Measurements from ENCODE around the gene DENND5A. TPM values are rescaled to one million over a fixed set of nuclear protein-coding genes. Genes with fewer than 3 reads are reported as not detected.

The DENND5A gene
- total RNA-seq, 2 experiments from 2014 or later, result 4.0 to 10.5 TPM

DNA sequence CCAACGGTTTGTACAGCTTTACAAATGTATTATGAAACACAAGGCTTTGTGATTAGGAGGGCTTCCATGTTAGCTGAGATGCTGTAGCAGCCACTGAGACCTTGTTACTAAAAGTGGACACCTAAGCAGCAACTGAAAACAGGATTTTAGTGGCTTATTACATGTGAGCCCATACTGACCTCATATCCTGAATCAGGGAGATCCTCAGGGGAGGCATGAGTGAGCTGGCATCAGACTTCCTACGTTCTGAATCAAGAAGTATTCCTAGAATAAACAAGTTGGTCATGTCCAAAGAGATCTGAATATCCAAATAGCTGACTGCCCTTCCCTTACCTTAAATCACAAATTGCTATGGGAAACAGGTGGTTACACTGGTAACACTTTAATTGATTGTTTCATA is 114.6 kb downstream of the DENND5A start:
- Histone ChIP-seq H3K9me2 (ENCODE audit: insufficient read depth, low read length) (no peaks in the 10 kb centered on the region), H4K20me1 (ENCODE audit: insufficient read depth, low read length) (no peaks in the 10 kb centered on the region), H3K4me2 (ENCODE audit: low read length) (no peak overlapping the region), H2AFZ (ENCODE audit: low read length) (no peak overlapping the region), H3K4me3 (ENCODE audit: low read depth, low read length, poor library complexity, severe bottlenecking) (no peak overlapping the region), H3K36me3 (ENCODE audit: insufficient read depth, low read length) (no peaks in the 10 kb centered on the region), H3K79me2 (ENCODE audit: insufficient read depth, low read depth, low read length) (no peaks in the 10 kb centered on the region), H3K9me3 (ENCODE audit: low read length) (no peaks in the 10 kb centered on the region), H3K4me1 (ENCODE audit: insufficient read depth, low read length, poor library complexity, severe bottlenecking) (no peaks in the 10 kb centered on the region), H3K27ac (ENCODE audit: low read depth, low read length, poor library complexity, severe bottlenecking) (no peak overlapping the region)
- ChIA-PET POLR2A (interaction anchor here (1.4 kb wide), 1 partner anchor 17 kb away, joined by 3 read pairs; no protein-coding TSS in a partner anchor), CTCF (ENCODE audit: unreplicated experiment) (no interaction called here)
- TF ChIP-seq EZH2phosphoT487 (IDR thresholded peaks at IDR 0.05; ENCODE audit: borderline replicate concordance, low read depth, low read length), result no peak
- TF ChIP-seq, protein P1, sequence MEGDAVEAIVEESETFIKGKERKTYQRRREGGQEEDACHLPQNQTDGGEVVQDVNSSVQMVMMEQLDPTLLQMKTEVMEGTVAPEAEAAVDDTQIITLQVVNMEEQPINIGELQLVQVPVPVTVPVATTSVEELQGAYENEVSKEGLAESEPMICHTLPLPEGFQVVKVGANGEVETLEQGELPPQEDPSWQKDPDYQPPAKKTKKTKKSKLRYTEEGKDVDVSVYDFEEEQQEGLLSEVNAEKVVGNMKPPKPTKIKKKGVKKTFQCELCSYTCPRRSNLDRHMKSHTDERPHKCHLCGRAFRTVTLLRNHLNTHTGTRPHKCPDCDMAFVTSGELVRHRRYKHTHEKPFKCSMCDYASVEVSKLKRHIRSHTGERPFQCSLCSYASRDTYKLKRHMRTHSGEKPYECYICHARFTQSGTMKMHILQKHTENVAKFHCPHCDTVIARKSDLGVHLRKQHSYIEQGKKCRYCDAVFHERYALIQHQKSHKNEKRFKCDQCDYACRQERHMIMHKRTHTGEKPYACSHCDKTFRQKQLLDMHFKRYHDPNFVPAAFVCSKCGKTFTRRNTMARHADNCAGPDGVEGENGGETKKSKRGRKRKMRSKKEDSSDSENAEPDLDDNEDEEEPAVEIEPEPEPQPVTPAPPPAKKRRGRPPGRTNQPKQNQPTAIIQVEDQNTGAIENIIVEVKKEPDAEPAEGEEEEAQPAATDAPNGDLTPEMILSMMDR (conservative IDR thresholded peaks at IDR 0.05; ENCODE audit: low read length), result no peak
- no TSS peak for BruUV-seq (replicated peaks)
- DNase-seq (ENCODE audit: low spot score), result no peak
- intact Hi-C loops (cut with micrococcal nuclease; ENCODE audit: unreplicated experiment), result no loop called here

DNA sequence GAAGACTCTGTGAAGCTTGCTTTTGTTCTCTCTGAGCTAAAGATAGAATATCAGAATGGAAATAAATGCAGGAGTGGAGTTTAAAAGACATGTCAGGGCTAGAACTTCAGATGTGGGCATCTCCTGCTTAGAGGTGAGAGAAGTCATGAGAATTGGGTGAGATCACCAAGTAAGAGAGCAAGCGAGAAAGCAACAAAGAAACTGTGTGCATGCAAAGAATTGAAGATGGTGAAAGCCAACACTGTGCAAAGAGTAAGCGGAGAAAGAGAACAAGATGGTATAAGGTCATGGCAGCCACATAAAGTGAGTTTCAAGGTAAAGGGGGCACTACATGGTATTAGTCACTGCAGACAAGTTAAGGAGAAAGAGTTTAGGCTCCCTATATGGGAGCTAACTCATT is 116.4 kb downstream of the DENND5A start:
- H3K27ac ChIP-seq (ENCODE audit: low read depth, low read length, poor library complexity, severe bottlenecking), result no peak overlapping the region
- no peaks in the 10 kb centered on the region for H3K4me1 ChIP-seq (ENCODE audit: insufficient read depth, low read length, poor library complexity, severe bottlenecking)
- no peaks in the 10 kb centered on the region for H3K9me3 ChIP-seq (ENCODE audit: low read length)
- no TSS peak for BruUV-seq (replicated peaks)
- no peak overlapping the region for H3K4me2 ChIP-seq (ENCODE audit: low read length)
- intact Hi-C loops (cut with micrococcal nuclease; ENCODE audit: unreplicated experiment), result no loop called here
- TF ChIP-seq, protein P1 (conservative IDR thresholded peaks at IDR 0.05; ENCODE audit: low read length), result no peak
- no peak for TF ChIP-seq EZH2phosphoT487 (IDR thresholded peaks at IDR 0.05; ENCODE audit: borderline replicate concordance, low read depth, low read length)
- DNase-seq (ENCODE audit: low spot score), result no peak
- no peak overlapping the region for H2AFZ ChIP-seq (ENCODE audit: low read length)
- no peak overlapping the region for H3K4me3 ChIP-seq (ENCODE audit: low read depth, low read length, poor library complexity, severe bottlenecking)
- no peaks in the 10 kb centered on the region for H3K36me3 ChIP-seq (ENCODE audit: insufficient read depth, low read length)
- H3K79me2 ChIP-seq (ENCODE audit: insufficient read depth, low read depth, low read length), result no peaks in the 10 kb centered on the region
- no peaks in the 10 kb centered on the region for H4K20me1 ChIP-seq (ENCODE audit: insufficient read depth, low read length)
- no peaks in the 10 kb centered on the region for H3K9me2 ChIP-seq (ENCODE audit: insufficient read depth, low read length)
- ChIA-PET POLR2A (interaction anchor here (1.0 kb wide), 1 partner anchor 10 kb away, joined by 4 read pairs; no protein-coding TSS in a partner anchor), CTCF (ENCODE audit: unreplicated experiment) (no interaction called here)

DNA sequence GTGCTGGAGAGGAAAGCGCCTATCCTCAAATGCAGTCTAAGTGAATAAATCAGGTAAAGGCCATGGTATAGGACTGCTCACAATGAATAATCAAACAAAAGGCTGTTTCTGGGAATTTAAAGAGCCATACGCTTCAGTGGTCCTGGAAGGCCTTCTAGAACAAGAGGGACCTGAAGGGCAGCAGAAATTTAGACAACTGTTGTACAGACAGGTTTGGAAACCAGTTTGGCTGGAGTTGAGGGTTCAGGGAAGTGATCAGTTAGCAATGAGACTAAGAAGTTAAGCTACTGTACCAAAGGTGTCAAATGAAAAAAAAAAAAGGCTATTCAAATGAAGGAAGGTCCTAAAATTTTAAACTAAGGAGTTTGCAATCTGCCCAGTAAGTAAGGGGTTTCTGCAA is 117.1 kb downstream of the DENND5A start:
- Histone ChIP-seq H3K9me3 (ENCODE audit: low read length) (no peaks in the 10 kb centered on the region), H3K4me2 (ENCODE audit: low read length) (no peak overlapping the region), H4K20me1 (ENCODE audit: insufficient read depth, low read length) (no peaks in the 10 kb centered on the region), H3K4me1 (ENCODE audit: insufficient read depth, low read length, poor library complexity, severe bottlenecking) (no peaks in the 10 kb centered on the region), H3K27ac (ENCODE audit: low read depth, low read length, poor library complexity, severe bottlenecking) (no peak overlapping the region), H3K9me2 (ENCODE audit: insufficient read depth, low read length) (no peaks in the 10 kb centered on the region), H3K36me3 (ENCODE audit: insufficient read depth, low read length) (no peaks in the 10 kb centered on the region), H3K4me3 (ENCODE audit: low read depth, low read length, poor library complexity, severe bottlenecking) (no peak overlapping the region), H2AFZ (ENCODE audit: low read length) (no peak overlapping the region), H3K79me2 (ENCODE audit: insufficient read depth, low read depth, low read length) (no peaks in the 10 kb centered on the region)
- intact Hi-C loops (cut with micrococcal nuclease; ENCODE audit: unreplicated experiment), result no loop called here
- TF ChIP-seq, protein P1 (conservative IDR thresholded peaks at IDR 0.05; ENCODE audit: low read length), result no peak
- no peak for TF ChIP-seq EZH2phosphoT487 (IDR thresholded peaks at IDR 0.05; ENCODE audit: borderline replicate concordance, low read depth, low read length)
- no TSS peak for BruUV-seq (replicated peaks)
- CTCF ChIA-PET (ENCODE audit: unreplicated experiment), result no interaction called here
- POLR2A ChIA-PET, result interaction anchor here (1.0 kb wide), 1 partner anchor 10 kb away, joined by 4 read pairs; no protein-coding TSS in a partner anchor
- no peak for DNase-seq (ENCODE audit: low spot score)
